Ovary (tissue), 9 donors: ENCODE measurements around the gene TAOK1. TPM values are rescaled to one million over a fixed set of nuclear protein-coding genes. Genes with fewer than 3 reads are reported as not detected.

Experiments
- DNase-seq, 5 donors: peaks; one replicate each; pipeline ENCODE4 v3.0.0-alpha.2; 2019 to 2020
- H3K27ac ChIP-seq, 2 donors: fragments of 200-600 bp; one replicate each; pipeline versions ENCODE4 v1.5.1 to v1.8.0; 2019 to 2022
- H3K27me3 ChIP-seq: fragments of 200-600 bp; one replicate; pipeline ENCODE4 v1.8.0; 2022
- H3K36me3 ChIP-seq: fragments of 200-600 bp; sonication (generic); one replicate; pipeline ENCODE4 v1.5.1; 2019
- H3K4me1 ChIP-seq: one replicate; pipeline ENCODE4 v1.8.1; 2013; ENCODE audit warnings: mild to moderate bottlenecking, moderate library complexity; ENCODE audit not compliant: insufficient read depth
- H3K4me3 ChIP-seq: fragments of 200-600 bp; sonication (generic); one replicate; pipeline ENCODE4 v1.5.1; 2017
- H3K9me3 ChIP-seq, 2 donors: fragments of 200-600 bp in 1 of 2; sonication (generic) in 1 of 2; one replicate each; pipeline versions ENCODE4 v1.5.1 to v1.8.1; 2013 to 2019; ENCODE audit warnings: mild to moderate bottlenecking in 1 of 2, moderate library complexity in 1 of 2
- EP300 ChIP-seq: sonication (generic); formaldehyde crosslinking; IDR thresholded peaks from one replicate; pipeline ENCODE4 v1.6.1; 2017; ENCODE audit warnings: antibody characterized with exemption
- POLR2A ChIP-seq: fragments of 450-650 bp; IDR thresholded peaks from one replicate; pipeline ENCODE4 v1.6.1; 2017; ENCODE audit warnings: antibody characterized with exemption, mild to moderate bottlenecking, moderate library complexity
- WGBS, 3 donors: extraction: QIAGEN DNeasy Blood & Tissue Kit in 1 of 3; methylation state at CpG; one replicate each; pipeline versions ENCODE4 v1.1.5 to v1.1.7; 2013 to 2017; 5-methylcytosine and 5-hydroxymethylcytosine counted together
- intact Hi-C, 4 donors: fragments of 100-400 bp; cut with DNase I; formaldehyde crosslinking; loops; one replicate each; pipeline versions ENCODE4 v1.11.0 to v1.15.1; 2022 to 2023
- polyA plus RNA-seq, 2 donors: library from polyadenylated mRNA; stranded (reverse); fragments of 200-250 nt in 1 of 2; fragments of 350-450 nt in 1 of 2; fragmentation: Illumina TruSeq in 1 of 2; extraction: RNeasy Lipid Tissue Mini Kit (QIAGEN cat#74804) in 1 of 2; gene quantifications; one replicate each; pipeline ENCODE4 v1.2.3, GENCODE V29; 2013 to 2014
- total RNA-seq, 7 donors: library from RNA; depleted of rRNA in 2 of 7; stranded (reverse); fragments of >200 nt in 2 of 7; fragmentation: NEBNext Ultra II Directional in 3 of 7; extraction: Animal tissue kit (Norgen Biotek cat#: 25700) in 3 of 7; gene quantifications; one replicate each; pipeline versions ENCODE4 v1.1.0 to v1.2.4, GENCODE V29; 2016 to 2023
- TF ChIP-seq, protein P1 (sequence below), 3 donors: fragments of 450-650 bp in 2 of 3; fragments of 200-600 bp in 1 of 3; IDR thresholded peaks; one replicate each; pipeline versions ENCODE4 v1.5.1 to v1.8.0; 2016 to 2022; ENCODE audit warnings: antibody characterized with exemption in 3 of 3, mild to moderate bottlenecking in 1 of 3
- donor health status: DM: no; HTN: no; CAD: no; lungs with moderate emphysema.
- donor health status: DM: no; HTN: no; CAD: no.
- donor health status: Bipolar disorder and iron deficiency.
- donor health status: DM: yes; HTN: yes; CAD: no.
- donor health status: DM: no; HTN: no; CAD: no.
- donor health status: DM: yes; HTN: yes; CAD: no.

Gene TAOK1
- total and polyA plus RNA-seq, 9 donors = 8.7 to 66.5 (median 49.6) TPM

DNA sequence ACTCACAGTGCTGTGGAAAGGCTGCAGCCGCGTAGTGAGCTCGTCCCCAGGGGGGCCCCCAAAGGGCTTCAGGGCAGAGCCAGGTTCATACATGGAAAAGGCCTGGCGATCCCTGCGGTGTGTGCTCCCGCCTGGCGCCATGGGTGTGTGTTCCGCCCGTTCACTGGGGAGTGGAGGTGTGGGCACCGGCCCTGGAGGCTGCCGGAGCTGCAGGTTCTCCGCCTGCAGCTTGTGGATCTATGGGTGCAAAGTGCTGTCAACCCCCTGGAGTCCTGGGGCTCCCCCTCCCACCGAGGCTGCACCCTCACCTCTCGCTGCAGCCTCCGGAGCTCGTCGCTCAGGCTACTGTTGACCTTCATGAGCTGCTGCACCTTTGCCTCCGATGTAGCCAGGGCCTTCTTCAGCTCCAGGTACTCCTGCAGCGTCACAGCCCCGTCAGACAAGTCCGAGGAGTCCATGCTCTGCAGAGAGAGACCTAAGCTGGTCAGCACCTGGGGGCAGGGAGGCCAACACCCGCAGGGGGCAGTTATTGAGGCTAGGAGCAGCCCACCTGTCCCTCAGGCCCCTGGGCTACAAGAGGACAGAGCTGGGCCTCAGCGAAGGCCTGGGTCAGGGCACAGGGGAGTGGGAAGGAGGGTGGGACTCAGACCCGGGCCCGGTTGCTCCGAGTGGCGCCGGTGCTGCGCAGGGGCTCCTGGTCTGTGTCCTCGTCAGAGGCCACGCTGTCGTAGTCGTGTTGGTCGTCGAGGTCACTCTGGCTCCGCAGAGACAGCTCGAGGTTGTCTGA, 186.2 kb downstream of the TAOK1 start:
- no peaks in the 10 kb centered on the region for H3K9me3 ChIP-seq
- H3K27me3 ChIP-seq = no peaks in the 10 kb centered on the region
- no peaks in the 10 kb centered on the region for H3K36me3 ChIP-seq
- intact Hi-C loops = no loop called here
- WGBS, 3 donors = 91 to 92% (median 92%) methylated on average over 34 to 37 of the region's 37 CpGs
- no peak overlapping the region for H3K27ac ChIP-seq
- peak in 1 of 5 donors; percentile 12 for DNase-seq
- H3K4me1 ChIP-seq = peaks cover 15% of the 10 kb centered on the region
- TF ChIP-seq EP300 (no peak), POLR2A (no peak)
- TF ChIP-seq, protein P1, sequence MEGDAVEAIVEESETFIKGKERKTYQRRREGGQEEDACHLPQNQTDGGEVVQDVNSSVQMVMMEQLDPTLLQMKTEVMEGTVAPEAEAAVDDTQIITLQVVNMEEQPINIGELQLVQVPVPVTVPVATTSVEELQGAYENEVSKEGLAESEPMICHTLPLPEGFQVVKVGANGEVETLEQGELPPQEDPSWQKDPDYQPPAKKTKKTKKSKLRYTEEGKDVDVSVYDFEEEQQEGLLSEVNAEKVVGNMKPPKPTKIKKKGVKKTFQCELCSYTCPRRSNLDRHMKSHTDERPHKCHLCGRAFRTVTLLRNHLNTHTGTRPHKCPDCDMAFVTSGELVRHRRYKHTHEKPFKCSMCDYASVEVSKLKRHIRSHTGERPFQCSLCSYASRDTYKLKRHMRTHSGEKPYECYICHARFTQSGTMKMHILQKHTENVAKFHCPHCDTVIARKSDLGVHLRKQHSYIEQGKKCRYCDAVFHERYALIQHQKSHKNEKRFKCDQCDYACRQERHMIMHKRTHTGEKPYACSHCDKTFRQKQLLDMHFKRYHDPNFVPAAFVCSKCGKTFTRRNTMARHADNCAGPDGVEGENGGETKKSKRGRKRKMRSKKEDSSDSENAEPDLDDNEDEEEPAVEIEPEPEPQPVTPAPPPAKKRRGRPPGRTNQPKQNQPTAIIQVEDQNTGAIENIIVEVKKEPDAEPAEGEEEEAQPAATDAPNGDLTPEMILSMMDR (IDR thresholded peaks at IDR 0.05) = no peak
- no peak overlapping the region for H3K4me3 ChIP-seq

DNA sequence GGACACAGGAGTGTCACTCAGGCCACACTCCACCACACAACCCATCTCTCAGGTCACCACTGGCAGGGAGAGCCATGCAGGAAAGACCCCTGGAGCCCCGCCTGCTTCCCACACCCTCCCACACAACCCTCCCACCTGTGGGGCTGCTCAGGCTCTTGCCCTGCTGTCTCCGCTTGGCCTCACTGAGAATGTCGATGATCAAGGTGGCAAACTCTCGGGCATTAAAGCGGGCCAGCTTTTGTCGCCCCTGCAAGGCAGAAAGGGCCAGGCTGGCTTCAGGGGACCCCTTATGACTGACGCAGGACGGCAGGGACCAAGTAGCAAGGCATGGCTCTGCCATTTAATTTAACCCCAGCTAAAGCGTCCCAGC, 186.8 kb downstream of the TAOK1 start:
- Histone ChIP-seq H3K36me3 (no peaks in the 10 kb centered on the region), H3K27ac (no peak overlapping the region), H3K4me1 (peaks cover 12% of the 10 kb centered on the region), H3K9me3 (no peaks in the 10 kb centered on the region), H3K4me3 (no peak overlapping the region), H3K27me3 (no peaks in the 10 kb centered on the region)
- intact Hi-C loops = no loop called here
- TF ChIP-seq EP300 (no peak), POLR2A (no peak)
- TF ChIP-seq, protein P1 (IDR thresholded peaks at IDR 0.05) = no peak
- DNase-seq = no peak
- 91 to 92% (median 91%) methylated on average over 9 of the region's 9 CpGs for WGBS, 3 donors

DNA sequence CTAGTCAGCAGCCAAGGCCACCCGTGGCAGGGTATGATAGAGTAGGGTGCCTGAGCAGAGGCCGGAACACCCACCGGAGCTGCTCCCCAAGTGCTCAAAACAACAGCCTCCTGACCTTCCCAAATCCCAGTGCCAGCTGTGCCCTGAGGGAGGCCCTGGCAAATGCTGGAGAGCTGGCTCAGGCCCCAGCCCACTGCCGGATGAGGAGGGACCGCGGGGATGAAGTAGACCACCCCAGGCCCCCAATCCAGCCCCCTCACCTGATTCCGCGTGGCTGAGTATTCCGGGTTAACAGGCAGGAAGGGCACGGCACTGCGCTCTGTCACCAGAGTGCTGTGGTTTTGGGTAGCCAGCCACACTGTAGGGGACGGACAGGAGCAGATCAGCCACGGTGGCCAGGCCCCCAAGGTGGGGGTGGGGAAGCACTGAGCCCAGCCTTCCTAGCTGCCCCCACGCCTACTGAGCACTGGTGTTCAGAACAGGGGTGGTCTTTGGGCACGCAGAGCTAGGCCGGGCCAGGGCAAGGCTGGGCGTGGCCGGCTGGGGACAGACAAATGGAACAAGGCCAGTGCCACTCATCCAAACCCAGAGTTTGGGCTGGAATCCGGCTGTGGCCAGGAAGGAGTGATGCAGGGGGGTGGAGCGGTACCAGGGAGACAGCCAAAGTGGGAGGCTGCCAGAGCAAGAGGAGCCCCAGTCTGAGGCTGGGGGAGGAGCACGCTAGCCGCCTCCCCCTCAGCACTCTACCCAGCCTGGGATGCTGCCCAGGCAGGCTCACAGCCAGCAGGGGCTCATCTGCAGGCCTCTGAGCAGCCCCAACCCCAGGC, 187.4 kb downstream of the TAOK1 start:
- Histone ChIP-seq H3K4me1 (peaks cover 7% of the 10 kb centered on the region), H3K27ac (peak overlapping the region in 1 of 2 donors; percentile 10), H3K27me3 (no peaks in the 10 kb centered on the region), H3K9me3 (no peaks in the 10 kb centered on the region), H3K36me3 (no peaks in the 10 kb centered on the region), H3K4me3 (no peak overlapping the region)
- 65 to 74% (median 67%) methylated on average over 20 to 22 of the region's 22 CpGs for WGBS, 3 donors
- DNase-seq = peak; percentile 31 to 74 (median 54)
- intact Hi-C loops = no loop called here
- TF ChIP-seq EP300 (no peak), POLR2A (no peak)
- TF ChIP-seq, protein P1 (IDR thresholded peaks at IDR 0.05) = no peak

DNA sequence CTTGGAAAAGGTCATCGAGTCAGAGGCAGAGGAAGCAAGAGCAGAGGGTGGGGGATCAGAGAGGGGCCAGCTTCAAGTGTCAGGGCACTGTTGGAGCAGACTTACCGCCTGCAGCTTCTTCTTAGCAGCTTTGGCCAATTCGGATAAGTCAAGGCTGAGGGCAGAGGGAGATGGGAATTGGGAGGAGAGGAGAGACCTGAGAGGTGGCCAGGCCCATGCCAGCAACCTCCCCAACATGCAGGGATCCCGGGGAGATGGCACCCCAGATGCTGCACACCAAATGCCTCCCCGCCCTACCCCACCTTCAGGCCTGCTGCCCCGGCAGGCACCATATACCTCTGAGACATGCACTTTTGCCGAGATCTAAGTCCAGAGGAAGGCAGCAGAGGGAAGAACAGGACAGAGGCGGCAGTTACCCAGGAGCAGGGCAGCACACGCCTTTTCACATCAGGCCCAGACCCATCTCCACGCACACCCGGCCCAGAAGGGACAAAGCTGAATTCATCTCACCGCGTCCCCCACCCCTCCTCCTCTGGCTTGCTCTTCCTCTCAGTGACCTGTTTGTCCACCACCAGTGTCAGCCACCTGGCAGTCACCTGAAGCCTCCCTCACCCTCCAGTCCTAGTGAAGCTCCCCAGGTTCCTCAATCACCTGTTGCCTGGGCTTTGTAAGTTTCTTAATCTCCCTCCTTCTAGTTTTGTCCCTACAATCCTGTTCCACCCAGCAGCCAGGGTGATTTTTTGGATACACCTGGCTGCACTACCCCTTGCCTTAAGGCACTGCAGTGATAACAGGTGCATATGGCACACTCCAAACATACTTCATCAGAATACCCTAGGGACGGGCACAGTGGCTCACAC, 188.7 kb downstream of the TAOK1 start:
- TF ChIP-seq, protein P1 (IDR thresholded peaks at IDR 0.05) = no peak
- TF ChIP-seq POLR2A (no peak), EP300 (no peak)
- no peaks in the 10 kb centered on the region for H3K9me3 ChIP-seq
- intact Hi-C loops = no loop called here
- WGBS, 3 donors = 86 to 91% (median 88%) methylated on average over 14 of the region's 14 CpGs
- H3K36me3 ChIP-seq = no peaks in the 10 kb centered on the region
- peaks cover 3% of the 10 kb centered on the region for H3K4me1 ChIP-seq
- H3K27ac ChIP-seq = no peak overlapping the region
- H3K4me3 ChIP-seq = no peak overlapping the region
- peak in 2 of 5 donors; percentile 9 to 26 for DNase-seq
- H3K27me3 ChIP-seq = no peaks in the 10 kb centered on the region
